OCI-LY7 (cell line): ENCODE results near the gene SHISA5. TPM values are rescaled to one million over a fixed set of nuclear protein-coding genes. Genes with fewer than 3 reads are reported as not detected.
A peak's percentile ranks its signal among the peaks of the same experiment; 100 is the strongest.

Experiments
- BruUV-seq: library from RNA; stranded (reverse); fragments of 400-500 nt; replicated peaks from 2 replicates; lab custom pipeline; 2021; lab: Mats Ljungman, UMichigan
- CTCF ChIA-PET: fragments of 300-600 bp; sonication (Branson Sonifier 250); formaldehyde crosslinking; loops from one replicate; lab custom pipeline; 2022; ENCODE audit warnings: antibody characterized with exemption; ENCODE audit not compliant: unreplicated experiment; lab: Charles Lee
- POLR2A ChIA-PET: fragments of 300-600 bp; sonication (Branson Sonifier 250); formaldehyde crosslinking; loops from one replicate; lab custom pipeline; 2022; ENCODE audit warnings: antibody characterized with exemption; lab: Charles Lee
- DNase-seq: peaks from one replicate; pipeline ENCODE4 v3.0.0-alpha.2; 2015; ENCODE audit warnings: low spot score
- H2AFZ ChIP-seq: fragments of 200-600 bp; sonication (generic), shearing (Covaris generic); 2 replicates; pipeline ENCODE4 v1.6.1; 2014; ENCODE audit warnings: mild to moderate bottlenecking, antibody characterized with exemption, low read length, moderate library complexity
- H3K27ac ChIP-seq: fragments of 200-600 bp; sonication (generic); 2 replicates; pipeline ENCODE4 v1.5.1; 2014; ENCODE audit warnings: mixed run types, low read depth, mild to moderate bottlenecking, moderate library complexity, low read length, inconsistent platforms; ENCODE audit not compliant: poor library complexity, severe bottlenecking
- H3K36me3 ChIP-seq: fragments of 200-600 bp; sonication (generic); 2 replicates; pipeline ENCODE4 v1.6.1; 2014; ENCODE audit warnings: mild to moderate bottlenecking, antibody characterized with exemption, low read length, moderate library complexity, mixed read lengths; ENCODE audit not compliant: insufficient read depth
- H3K4me1 ChIP-seq: fragments of 200-600 bp; sonication (generic); 2 replicates; pipeline ENCODE4 v1.5.1; 2014; ENCODE audit warnings: mild to moderate bottlenecking, low read length; ENCODE audit not compliant: insufficient read depth, poor library complexity, severe bottlenecking
- H3K4me2 ChIP-seq: fragments of 200-600 bp; sonication (generic); 2 replicates; pipeline ENCODE4 v1.6.1; 2014; ENCODE audit warnings: mild to moderate bottlenecking, low read length
- H3K4me3 ChIP-seq: fragments of 200-600 bp; sonication (generic); 2 replicates; pipeline ENCODE4 v1.5.1; 2014; ENCODE audit warnings: mild to moderate bottlenecking, low read depth, low read length; ENCODE audit not compliant: poor library complexity, severe bottlenecking
- H3K79me2 ChIP-seq: fragments of 200-600 bp; sonication (generic); 2 replicates; pipeline ENCODE4 v1.6.1; 2016; ENCODE audit warnings: low read depth, mild to moderate bottlenecking, low read length, moderate library complexity, mixed read lengths; ENCODE audit not compliant: insufficient read depth
- H3K9me2 ChIP-seq: fragments of 200-600 bp; sonication (generic); 2 replicates; pipeline ENCODE4 v1.6.1; 2016; ENCODE audit warnings: mild to moderate bottlenecking, low read length, mixed read lengths; ENCODE audit not compliant: insufficient read depth
- H3K9me3 ChIP-seq: fragments of 200-600 bp; sonication (generic); 2 replicates; pipeline ENCODE4 v1.6.1; 2014; ENCODE audit warnings: mild to moderate bottlenecking, mixed run types, low read length, mixed read lengths
- H4K20me1 ChIP-seq: fragments of 200-600 bp; sonication (generic); 2 replicates; pipeline ENCODE4 v1.6.1; 2014; ENCODE audit warnings: mild to moderate bottlenecking, antibody characterized with exemption, low read length, moderate library complexity, mixed read lengths; ENCODE audit not compliant: insufficient read depth
- EZH2phosphoT487 ChIP-seq: fragments of 200-600 bp; sonication (generic); IDR thresholded peaks from 2 replicates; pipeline ENCODE4 v1.6.1; 2018; ENCODE audit warnings: low read depth, borderline replicate concordance, mild to moderate bottlenecking, mixed run types, antibody characterized with exemption, low read length, moderate library complexity, mixed read lengths
- intact Hi-C: fragments of 100-400 bp; cut with micrococcal nuclease; formaldehyde crosslinking; loops from one replicate; pipeline ENCODE4 v1.10.0; 2022; ENCODE audit not compliant: unreplicated experiment
- total RNA-seq, 2 experiments: library from RNA; depleted of rRNA in 1 of 2; stranded (reverse); fragments of >200 nt in 1 of 2; shearing (Covaris generic) in 1 of 2; gene quantifications; 2 replicates each; pipeline ENCODE4 v1.2.3, GENCODE V29; 2014 to 2022
- TF ChIP-seq, protein P1 (sequence below): fragments of 200-600 bp; sonication (generic); conservative IDR thresholded peaks from 2 replicates; pipeline ENCODE4 v1.5.1; 2014; ENCODE audit warnings: mild to moderate bottlenecking, antibody characterized with exemption, low read length, moderate library complexity, mixed read lengths

The SHISA5 gene
- total RNA-seq, 2 experiments from 2014 or later: 97.3 to 102 TPM

DNA sequence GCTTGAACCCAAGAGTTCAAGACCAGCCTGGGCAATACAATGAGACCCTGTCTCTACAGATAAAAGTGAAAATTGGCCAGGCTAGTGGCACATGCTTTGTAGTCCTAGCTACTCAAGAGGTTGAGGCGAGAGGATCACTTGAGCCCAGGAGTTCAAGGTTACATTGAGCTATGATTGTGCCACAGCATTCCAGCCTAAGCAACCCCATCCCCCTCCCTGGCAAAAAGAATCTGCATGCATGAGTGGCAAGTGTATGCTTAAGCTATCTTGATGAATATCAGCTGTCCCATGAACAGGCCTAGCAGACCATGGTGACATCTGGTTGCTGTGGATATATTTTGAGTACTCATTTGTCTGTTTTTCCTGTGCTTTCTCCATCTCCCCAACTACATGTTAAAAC, 52.7 kb downstream of the SHISA5 start:
- Histone ChIP-seq H3K9me2 (no peaks in the 10 kb centered on the region), H3K4me2 (no peak overlapping the region), H3K36me3 (peaks cover 68% of the 10 kb centered on the region), H3K4me1 (peaks cover 16% of the 10 kb centered on the region), H2AFZ (no peak overlapping the region), H3K27ac (no peak overlapping the region), H3K9me3 (no peaks in the 10 kb centered on the region), H3K79me2 (peaks cover 22% of the 10 kb centered on the region; the same call in 1 of the 2 replicates), H4K20me1 (no peaks in the 10 kb centered on the region), H3K4me3 (no peak overlapping the region)
- POLR2A ChIA-PET: interaction anchor here (0.5 to 1.8 kb wide), 2 partner anchors 11 to 76 kb away, joined by 4 to 5 read pairs; partner anchors contain the start of genes CCDC51 and TMA7
- BruUV-seq: no TSS peak
- TF ChIP-seq EZH2phosphoT487: no peak
- TF ChIP-seq, protein P1, sequence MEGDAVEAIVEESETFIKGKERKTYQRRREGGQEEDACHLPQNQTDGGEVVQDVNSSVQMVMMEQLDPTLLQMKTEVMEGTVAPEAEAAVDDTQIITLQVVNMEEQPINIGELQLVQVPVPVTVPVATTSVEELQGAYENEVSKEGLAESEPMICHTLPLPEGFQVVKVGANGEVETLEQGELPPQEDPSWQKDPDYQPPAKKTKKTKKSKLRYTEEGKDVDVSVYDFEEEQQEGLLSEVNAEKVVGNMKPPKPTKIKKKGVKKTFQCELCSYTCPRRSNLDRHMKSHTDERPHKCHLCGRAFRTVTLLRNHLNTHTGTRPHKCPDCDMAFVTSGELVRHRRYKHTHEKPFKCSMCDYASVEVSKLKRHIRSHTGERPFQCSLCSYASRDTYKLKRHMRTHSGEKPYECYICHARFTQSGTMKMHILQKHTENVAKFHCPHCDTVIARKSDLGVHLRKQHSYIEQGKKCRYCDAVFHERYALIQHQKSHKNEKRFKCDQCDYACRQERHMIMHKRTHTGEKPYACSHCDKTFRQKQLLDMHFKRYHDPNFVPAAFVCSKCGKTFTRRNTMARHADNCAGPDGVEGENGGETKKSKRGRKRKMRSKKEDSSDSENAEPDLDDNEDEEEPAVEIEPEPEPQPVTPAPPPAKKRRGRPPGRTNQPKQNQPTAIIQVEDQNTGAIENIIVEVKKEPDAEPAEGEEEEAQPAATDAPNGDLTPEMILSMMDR: no peak
- DNase-seq: no peak
- intact Hi-C loops: no loop called here
- CTCF ChIA-PET: no interaction called here

DNA sequence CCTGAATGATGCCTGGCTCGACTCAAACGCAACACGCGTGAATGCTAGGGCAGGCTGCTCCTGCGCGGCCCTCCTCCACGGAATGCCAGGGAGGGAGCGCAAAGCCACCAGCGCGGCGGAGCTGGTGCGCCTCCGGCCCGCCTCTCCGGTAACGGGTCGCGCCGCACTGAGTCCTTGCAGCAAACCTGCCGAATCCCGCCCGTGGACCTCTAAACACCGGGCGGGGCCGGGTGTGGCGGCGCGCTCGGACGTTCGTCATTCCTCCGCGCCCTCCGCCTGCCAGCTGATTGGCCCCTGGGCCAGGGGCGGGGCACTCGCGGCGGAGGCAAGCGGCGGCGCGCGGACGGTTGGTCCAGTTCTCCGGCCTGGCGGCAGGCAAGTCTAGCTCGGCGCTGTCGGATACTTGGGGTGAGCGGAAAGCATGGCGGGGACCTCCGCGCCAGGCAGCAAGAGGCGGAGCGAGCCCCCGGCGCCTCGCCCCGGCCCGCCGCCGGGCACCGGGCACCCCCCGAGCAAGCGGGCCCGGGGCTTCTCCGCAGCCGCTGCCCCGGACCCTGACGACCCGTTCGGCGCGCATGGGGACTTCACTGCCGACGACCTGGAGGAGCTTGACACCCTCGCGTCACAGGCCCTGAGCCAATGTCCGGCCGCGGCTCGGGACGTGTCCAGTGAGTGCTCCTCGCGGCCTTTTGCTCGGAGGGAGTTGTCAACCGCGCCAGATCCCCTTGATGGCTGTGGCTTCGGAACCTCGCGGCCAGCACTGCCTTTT, 57.4 kb downstream of the SHISA5 start, which contains the start of gene ATRIP:
Gene ATRIP (plus strand): TSS at position 313 of the 769 bp plus-strand sequence. CDS start 109 bp downstream, at position 422.
- Histone ChIP-seq H3K27ac (peak within 1 kb of the TSS; percentile 43), H3K36me3 (peaks cover 60% of the 10 kb centered on the region), H3K79me2 (peaks cover 47% of the 10 kb centered on the region), H3K4me1 (peaks cover 30% of the 10 kb centered on the region), H3K4me2 (peak within 1 kb of the TSS; percentile 98), H3K4me3 (peak within 1 kb of the TSS; percentile 92), H3K9me2 (no peaks in the 10 kb centered on the region), H3K9me3 (no peaks in the 10 kb centered on the region), H2AFZ (peak within 1 kb of the TSS; percentile 80), H4K20me1 (peaks cover 6% of the 10 kb centered on the region)
- no TSS peak for BruUV-seq
- POLR2A ChIA-PET: interaction anchor here (0.9 to 2.1 kb wide), 7 partner anchors 10 to 27 kb away, joined by 3 to 7 read pairs (median 3); no protein-coding TSS in a partner anchor
- CTCF ChIA-PET: interaction anchor here (0.6 to 3.2 kb wide), 3 partner anchors 9 to 26 kb away, joined by 3 to 22 read pairs (median 3); no protein-coding TSS in a partner anchor
- DNase-seq: peak; percentile 91
- intact Hi-C loops: loop anchor here (2.0 to 10.0 kb wide), 4 partner anchors 20 to 362 kb away; partner anchors contain the start of genes PFKFB4 and SLC26A6
- TF ChIP-seq, protein P1: no peak
- TF ChIP-seq EZH2phosphoT487: no peak
